SK-N-SH (cell line): Measurements from ENCODE around the gene PTPRD. TPM values are rescaled to one million over a fixed set of nuclear protein-coding genes. Genes with fewer than 3 reads are reported as not detected.

Experiments
- CTCF ChIA-PET: fragments of 300-600, 350-600 bp; formaldehyde crosslinking; extraction: SDS; loops from one replicate; lab custom pipeline; 2021; lab: Yijun Ruan, JAX
- POLR2A ChIA-PET: fragments of 350-600 bp; sonication (Branson Sonifier 250); formaldehyde crosslinking; extraction: SDS; loops from one replicate; lab custom pipeline; 2020; ENCODE audit warnings: antibody characterized with exemption, inconsistent platforms; lab: Yijun Ruan, JAX
- DNase-seq: peaks from one replicate; pipeline ENCODE4 v3.0.0; 2012
- H2AFZ ChIP-seq: fragments of 200-600 bp; sonication (generic); 2 replicates; pipeline ENCODE4 v1.8.1; 2016; ENCODE audit warnings: antibody characterized with exemption, mild to moderate bottlenecking, low read depth
- H3F3A ChIP-seq: fragments of 200-600 bp; sonication (generic); replicated peaks from 2 replicates; pipeline ENCODE3; 2016; ENCODE audit warnings: antibody characterized with exemption, mild to moderate bottlenecking; ENCODE audit not compliant: insufficient read depth
- H3K27ac ChIP-seq, 2 experiments: fragments of 200-500 bp in 1 of 2; fragments of 200-600 bp in 1 of 2; sonication (Bioruptor generic) in 1 of 2; sonication (generic), shearing (Covaris generic) in 1 of 2; 2 replicates each; pipeline versions ENCODE4 v1.5.1 to v1.6.1; 2014 to 2016; ENCODE audit warnings: low read depth in 2 of 2, inconsistent platforms in 1 of 2, low read length in 1 of 2, mild to moderate bottlenecking in 1 of 2, mixed read lengths in 1 of 2
- H3K27me3 ChIP-seq: fragments of 200-600 bp; sonication (generic), shearing (Covaris generic); 2 replicates; pipeline ENCODE4 v1.6.1; 2016; ENCODE audit warnings: mixed run types; ENCODE audit not compliant: insufficient read depth
- H3K36me3 ChIP-seq, 2 experiments: fragments of 200-500 bp in 1 of 2; fragments of 200-600 bp in 1 of 2; sonication (Bioruptor generic) in 1 of 2; sonication (generic) in 1 of 2; replicated peaks in 1 of 2; 2 replicates each; pipeline versions ENCODE3 to v1.5.1; 2014 to 2016; ENCODE audit warnings: low read length in 1 of 2, mild to moderate bottlenecking in 1 of 2; ENCODE audit not compliant: insufficient read depth in 2 of 2, control insufficient read depth in 1 of 2
- H3K4me1 ChIP-seq, 2 experiments: fragments of 200-500 bp in 1 of 2; fragments of 200-600 bp in 1 of 2; sonication (Bioruptor generic) in 1 of 2; sonication (generic), shearing (Covaris generic) in 1 of 2; 2 replicates each; pipeline versions ENCODE4 v1.5.1 to v1.6.1; 2014 to 2016; ENCODE audit warnings: low read depth in 1 of 2, low read length in 1 of 2, mixed run types in 1 of 2; ENCODE audit not compliant: insufficient read depth in 2 of 2, control insufficient read depth in 1 of 2
- H3K4me2 ChIP-seq: fragments of 200-600 bp; sonication (generic), shearing (Covaris generic); 2 replicates; pipeline ENCODE4 v1.6.1; 2017; ENCODE audit warnings: mixed run types
- H3K4me3 ChIP-seq, 2 experiments: fragments of 200-500 bp in 1 of 2; fragments of 200-600 bp in 1 of 2; sonication (Bioruptor generic) in 1 of 2; sonication (generic), shearing (Covaris generic) in 1 of 2; 2 replicates each; pipeline versions ENCODE4 v1.5.1 to v1.8.1; 2014 to 2016; ENCODE audit warnings: low read depth in 2 of 2, inconsistent platforms in 1 of 2, low read length in 1 of 2, mild to moderate bottlenecking in 1 of 2, mixed read lengths in 1 of 2, moderate library complexity in 1 of 2
- H3K79me2 ChIP-seq: fragments of 200-600 bp; sonication (generic); 2 replicates; pipeline ENCODE4 v1.8.1; 2017; ENCODE audit warnings: mild to moderate bottlenecking; ENCODE audit not compliant: insufficient read depth
- H3K9ac ChIP-seq: fragments of 200-600 bp; sonication (generic); 2 replicates; pipeline ENCODE4 v1.6.1; 2017; ENCODE audit warnings: mixed run types
- H3K9me2 ChIP-seq: fragments of 200-600 bp; sonication (generic); 2 replicates; pipeline ENCODE4 v1.6.1; 2017; ENCODE audit warnings: mixed run types
- H3K9me3 ChIP-seq: fragments of 200-600 bp; sonication (generic); 2 replicates; pipeline ENCODE4 v1.6.1; 2017; ENCODE audit warnings: mixed run types, mild to moderate bottlenecking, moderate library complexity
- H4K20me1 ChIP-seq: fragments of 200-600 bp; sonication (generic); 2 replicates; pipeline ENCODE4 v1.6.1; 2017; ENCODE audit warnings: mild to moderate bottlenecking, mixed run types; ENCODE audit not compliant: insufficient read depth
- CTCF ChIP-seq: fragments of 200-600 bp; sonication (generic); IDR thresholded peaks from 2 replicates; pipeline ENCODE4 v1.6.1; 2017; ENCODE audit warnings: antibody characterized with exemption, mild to moderate bottlenecking, moderate library complexity
- EZH2phosphoT487 ChIP-seq: fragments of 200-600 bp; sonication (generic); IDR thresholded peaks from 2 replicates; pipeline ENCODE4 v1.6.1; 2017; ENCODE audit warnings: low read depth, mixed run types, mild to moderate bottlenecking, antibody characterized with exemption, moderate library complexity, borderline replicate concordance
- GATA2 ChIP-seq: sonication (generic); formaldehyde crosslinking; IDR thresholded peaks from 2 replicates; pipeline ENCODE4 v1.5.0; 2020; ENCODE audit warnings: mild to moderate bottlenecking, missing genetic modification reagents
- MAX ChIP-seq: IDR thresholded peaks from 2 replicates; pipeline ENCODE4 v1.4.0; 2012; ENCODE audit warnings: low read depth
- MEF2A ChIP-seq: IDR thresholded peaks from 2 replicates; pipeline ENCODE4 v1.4.0; 2012; ENCODE audit warnings: low read depth, borderline replicate concordance
- NFIC ChIP-seq: IDR thresholded peaks from 2 replicates; pipeline ENCODE4 v1.4.0; 2012; ENCODE audit warnings: borderline replicate concordance
- NRF1 ChIP-seq: IDR thresholded peaks from 2 replicates; pipeline ENCODE4 v1.6.1; 2012; ENCODE audit warnings: low read depth, mild to moderate bottlenecking, low read length
- PBX3 ChIP-seq: IDR thresholded peaks from 2 replicates; pipeline ENCODE4; 2012
- POLR2AphosphoS5 ChIP-seq: IDR thresholded peaks from 2 replicates; pipeline ENCODE4 v1.6.1; 2012; ENCODE audit warnings: low read depth, low read length
- RAD21 ChIP-seq: IDR thresholded peaks from 2 replicates; pipeline ENCODE4 v1.6.1; 2012; ENCODE audit warnings: mild to moderate bottlenecking, low read length
- RCOR1 ChIP-seq: fragments of 150-350 bp; IDR thresholded peaks from 2 replicates; pipeline ENCODE4 v1.6.1; 2017; ENCODE audit warnings: antibody characterized with exemption, low read length
- RFX5 ChIP-seq: IDR thresholded peaks from 2 replicates; pipeline ENCODE4 v1.6.1; 2012; ENCODE audit warnings: mild to moderate bottlenecking, improper control_type of control experiment, low read length
- SIN3A ChIP-seq: IDR thresholded peaks from 2 replicates; pipeline ENCODE4 v1.6.1; 2012; ENCODE audit warnings: low read depth, mild to moderate bottlenecking, low read length, moderate library complexity, borderline replicate concordance
- SMC3 ChIP-seq: IDR thresholded peaks from 2 replicates; pipeline ENCODE4 v1.6.1; 2012; ENCODE audit warnings: low read depth, low read length, improper control_type of control experiment
- TAF1 ChIP-seq: IDR thresholded peaks from 2 replicates; pipeline ENCODE4 v1.6.1; 2012; ENCODE audit warnings: low read depth, mild to moderate bottlenecking, low read length, moderate library complexity, borderline replicate concordance
- USF1 ChIP-seq: IDR thresholded peaks from 2 replicates; pipeline ENCODE4 v1.4.0; 2012; ENCODE audit warnings: low read depth, borderline replicate concordance
- USF2 ChIP-seq: fragments of 150-350 bp; IDR thresholded peaks from 2 replicates; pipeline ENCODE4 v1.6.1; 2017; ENCODE audit warnings: antibody characterized with exemption, low read length, low read depth, borderline replicate concordance
- YY1 ChIP-seq: IDR thresholded peaks from 2 replicates; pipeline ENCODE4 v1.4.0; 2012; ENCODE audit warnings: low read depth, mild to moderate bottlenecking
- ZBTB33 ChIP-seq: IDR thresholded peaks from 2 replicates; pipeline ENCODE4 v1.4.0; 2012; ENCODE audit warnings: low read depth, borderline replicate concordance
- WGBS: methylation state at CpG from one replicate; pipeline ENCODE4 v1.1.6; 2017; ENCODE audit warnings: low lambda C conversion rate; 5-methylcytosine and 5-hydroxymethylcytosine counted together
- polyA plus RNA-seq, 3 experiments: library from polyadenylated mRNA; depleted of rRNA; stranded (reverse); fragments of >200 nt; gene quantifications; 2 replicates each; pipeline ENCODE4 v1.2.3, GENCODE V29; 2012

Gene PTPRD
- polyA plus RNA-seq, 1 of the 3 experiments (the other 2 are of a cell fraction): 0.15 TPM

- no peaks in the 10 kb centered on the region for H3K79me2 ChIP-seq
- ChIA-PET CTCF (interaction anchor here (0.7 to 1.4 kb wide), 10 partner anchors 10 to 1274 kb away, joined by 3 to 7 read pairs (median 4); no protein-coding TSS in a partner anchor), POLR2A (no interaction called here)
- peak; percentile 59 for TF ChIP-seq RAD21
- peak; percentile 22; the same call in 1 of the 2 replicates for TF ChIP-seq GATA2
- TF ChIP-seq CTCF: peak; percentile 59
- TF ChIP-seq ZBTB33: no peak
- TF ChIP-seq NFIC: no peak
- TF ChIP-seq POLR2AphosphoS5: no peak
- H3K36me3 ChIP-seq: no peaks in the 10 kb centered on the region
- H2AFZ ChIP-seq: no peak overlapping the region
- no peaks in the 10 kb centered on the region for H3F3A ChIP-seq
- no peaks in the 10 kb centered on the region for H4K20me1 ChIP-seq
- H3K4me1 ChIP-seq: no peaks in the 10 kb centered on the region; a peak in 1 of 4 replicates
- H3K27me3 ChIP-seq: no peaks in the 10 kb centered on the region
- 2% methylated on average over 2 of the region's 2 CpGs for WGBS
- H3K9ac ChIP-seq: no peak overlapping the region
- DNase-seq: no peak
- no peaks in the 10 kb centered on the region for H3K9me3 ChIP-seq
- H3K4me3 ChIP-seq: no peak overlapping the region
- H3K9me2 ChIP-seq: no peaks in the 10 kb centered on the region
- no peak overlapping the region for H3K4me2 ChIP-seq
- H3K27ac ChIP-seq: no peak overlapping the region
Measured at GRCh38 chr9:10045598-10045997, 567.2 kb downstream of the PTPRD start.

GRCh38 chr9:10041726-10042229, 571.0 kb downstream of the PTPRD start:
- POLR2A ChIA-PET: no interaction called here
- Histone ChIP-seq H3K4me2 (no peak overlapping the region), H3K9ac (no peak overlapping the region), H3K27me3 (no peaks in the 10 kb centered on the region), H3K36me3 (no peaks in the 10 kb centered on the region), H3K4me1 (no peaks in the 10 kb centered on the region; a peak in 1 of 4 replicates), H3K27ac (no peak overlapping the region), H4K20me1 (no peaks in the 10 kb centered on the region), H3K4me3 (no peak overlapping the region), H2AFZ (no peak overlapping the region), H3F3A (no peaks in the 10 kb centered on the region), H3K79me2 (no peaks in the 10 kb centered on the region), H3K9me3 (no peaks in the 10 kb centered on the region), H3K9me2 (no peaks in the 10 kb centered on the region)
- CTCF ChIA-PET: no interaction called here
- WGBS: 2% methylated on average over 2 of the region's 2 CpGs
- no peak for DNase-seq
- TF ChIP-seq SIN3A: no peak
- no peak for TF ChIP-seq PBX3
- no peak for TF ChIP-seq USF1
- TF ChIP-seq RFX5: no peak
- no peak for TF ChIP-seq RCOR1
- TF ChIP-seq USF2: no peak
- TF ChIP-seq MEF2A: no peak
- TF ChIP-seq TAF1: no peak
- no peak for TF ChIP-seq MAX
- TF ChIP-seq POLR2AphosphoS5: no peak
- no peak for TF ChIP-seq SMC3
- TF ChIP-seq NRF1: no peak
- no peak for TF ChIP-seq EZH2phosphoT487
- no peak for TF ChIP-seq YY1
- no peak for TF ChIP-seq RAD21
